ENCODE measurements around the gene ZXDC.

The ZXDC gene

DNA sequence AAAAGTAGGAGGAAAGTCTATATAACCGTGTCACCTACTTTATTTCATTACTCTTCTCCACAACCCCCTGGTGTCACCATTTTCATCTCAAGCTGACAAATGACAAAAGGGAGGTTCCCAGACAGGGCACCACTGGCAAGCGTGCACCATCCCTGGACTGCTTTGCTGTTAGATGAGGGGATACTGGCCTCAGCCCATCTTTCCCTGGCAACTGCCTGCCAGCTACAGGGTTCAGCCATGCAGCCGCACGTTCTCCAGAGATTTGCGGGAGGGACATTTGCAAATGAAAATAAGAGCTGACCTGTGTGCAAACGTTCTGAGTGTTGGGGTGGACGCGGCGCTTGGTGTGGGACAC lies 41.2 kb upstream of the ZXDC start:
- peaks cover 3% of the 10 kb centered on the region for H3K27me3 ChIP-seq (ENCODE audit: control insufficient read depth, insufficient read depth, low read length)
- H3K9me3 ChIP-seq (ENCODE audit: control insufficient read depth, low read length), result no peaks in the 10 kb centered on the region
- no peaks in the 10 kb centered on the region for H3K36me3 ChIP-seq (ENCODE audit: control insufficient read depth, insufficient read depth, low read length)
- H3K9ac ChIP-seq (ENCODE audit: low read length), result no peak overlapping the region
- H3K4me3 ChIP-seq (ENCODE audit: low read length), result no peak overlapping the region
- no peaks in the 10 kb centered on the region for H3K4me1 ChIP-seq (ENCODE audit: control insufficient read depth, insufficient read depth, low read length)

DNA sequence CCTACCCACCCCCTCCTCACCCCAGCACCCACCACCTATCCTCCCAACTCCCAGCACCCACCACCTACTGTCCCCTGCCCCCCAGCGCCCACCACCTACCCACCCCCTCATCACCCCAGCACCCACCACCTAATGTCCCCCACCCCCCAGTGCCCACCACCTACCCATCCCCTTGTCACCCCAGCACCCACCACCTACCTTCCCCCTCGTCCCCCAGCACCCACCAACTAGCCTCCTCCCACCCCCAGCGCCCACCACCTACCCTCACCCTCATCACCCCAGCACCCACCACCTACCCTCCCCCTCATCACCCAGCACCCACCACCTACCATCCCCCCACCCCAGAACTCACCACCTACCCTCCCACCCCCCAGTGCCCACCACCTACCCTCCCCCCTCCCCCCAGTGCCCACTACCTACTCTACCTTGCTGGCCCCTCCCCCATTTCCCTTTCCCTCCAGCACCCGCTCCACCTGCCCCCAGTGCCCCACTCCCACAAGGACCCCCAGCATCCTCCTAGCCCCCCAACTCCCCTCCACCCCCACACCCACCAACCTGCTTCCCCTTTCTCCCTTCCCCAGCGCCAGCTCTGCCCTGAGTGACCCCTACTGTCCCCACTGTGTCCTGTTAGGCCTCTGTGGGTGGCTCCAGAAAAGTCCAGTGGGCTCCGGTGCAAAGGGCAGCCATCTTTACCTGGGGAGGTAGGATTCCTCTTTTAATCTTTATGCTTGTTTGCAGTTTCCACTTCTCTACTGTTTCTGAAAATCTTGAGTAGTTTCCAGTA lies 40.7 kb upstream of the ZXDC start:
- Histone ChIP-seq H3K27me3 (ENCODE audit: control insufficient read depth, insufficient read depth, low read length) (peaks cover 3% of the 10 kb centered on the region), H3K36me3 (ENCODE audit: control insufficient read depth, insufficient read depth, low read length) (no peaks in the 10 kb centered on the region), H3K9me3 (ENCODE audit: control insufficient read depth, low read length) (no peaks in the 10 kb centered on the region), H3K9ac (ENCODE audit: low read length) (no peak overlapping the region), H3K4me1 (ENCODE audit: control insufficient read depth, insufficient read depth, low read length) (no peaks in the 10 kb centered on the region), H3K4me3 (ENCODE audit: low read length) (no peak overlapping the region)

DNA sequence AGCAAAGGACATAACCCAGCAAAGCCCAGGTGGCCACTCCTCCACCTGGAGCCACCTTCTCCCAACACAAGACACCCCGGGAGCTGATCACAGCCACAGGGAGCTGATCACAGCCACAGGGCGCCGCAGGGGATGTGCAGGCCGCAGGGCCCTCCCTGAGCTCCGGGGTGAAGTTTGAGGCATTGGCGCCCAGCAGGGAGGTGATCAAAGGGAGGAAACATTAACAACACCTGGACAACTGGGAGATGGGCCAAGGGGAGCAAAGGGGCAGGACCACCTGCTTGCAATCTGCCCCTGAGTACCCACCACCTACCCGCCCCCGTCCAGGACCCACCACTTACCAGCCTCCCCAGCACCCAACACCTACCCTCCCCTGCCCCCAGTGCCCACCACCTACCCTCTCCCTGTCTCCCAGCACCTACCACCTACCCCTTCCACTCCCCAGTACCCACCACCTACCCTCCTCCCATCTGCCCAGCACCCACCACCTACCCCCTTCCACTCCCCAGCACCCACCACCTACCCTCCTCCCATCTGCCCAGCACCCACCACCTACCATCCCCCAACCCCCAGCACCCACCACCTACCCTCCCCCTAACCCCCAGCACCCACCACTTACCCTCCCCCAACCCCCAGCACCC lies 39.5 kb upstream of the ZXDC start:
- H3K4me3 ChIP-seq (ENCODE audit: low read length), result no peak overlapping the region
- H3K9me3 ChIP-seq (ENCODE audit: control insufficient read depth, low read length), result no peaks in the 10 kb centered on the region
- H3K9ac ChIP-seq (ENCODE audit: low read length), result no peak overlapping the region
- H3K4me1 ChIP-seq (ENCODE audit: control insufficient read depth, insufficient read depth, low read length), result no peaks in the 10 kb centered on the region
- peaks cover 3% of the 10 kb centered on the region for H3K27me3 ChIP-seq (ENCODE audit: control insufficient read depth, insufficient read depth, low read length)
- no peaks in the 10 kb centered on the region for H3K36me3 ChIP-seq (ENCODE audit: control insufficient read depth, insufficient read depth, low read length)

DNA sequence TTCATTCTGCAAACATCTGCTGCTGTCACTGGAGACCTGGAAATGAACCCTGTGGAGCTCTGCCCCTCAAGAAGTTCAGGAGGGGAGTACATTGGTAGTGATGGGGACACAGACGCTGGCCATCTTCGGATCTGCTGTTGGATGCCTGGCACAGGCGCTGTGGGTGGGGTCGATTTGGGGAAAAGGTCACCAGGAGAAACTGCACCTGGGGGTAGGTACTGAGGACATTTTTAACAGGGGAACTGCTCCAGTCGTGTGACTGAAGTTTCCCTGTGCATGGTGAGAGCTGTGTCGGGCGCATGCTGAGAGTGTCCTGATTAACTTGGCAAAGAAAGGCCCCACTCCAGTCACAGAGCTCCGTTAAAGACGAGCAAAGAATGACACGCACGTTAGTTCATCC lies 38.5 kb upstream of the ZXDC start:
- Histone ChIP-seq H3K27me3 (ENCODE audit: control insufficient read depth, insufficient read depth, low read length) (no peaks in the 10 kb centered on the region), H3K9ac (ENCODE audit: low read length) (no peak overlapping the region), H3K4me3 (ENCODE audit: low read length) (no peak overlapping the region), H3K4me1 (ENCODE audit: control insufficient read depth, insufficient read depth, low read length) (no peaks in the 10 kb centered on the region), H3K9me3 (ENCODE audit: control insufficient read depth, low read length) (no peaks in the 10 kb centered on the region), H3K36me3 (ENCODE audit: control insufficient read depth, insufficient read depth, low read length) (no peaks in the 10 kb centered on the region)

DNA sequence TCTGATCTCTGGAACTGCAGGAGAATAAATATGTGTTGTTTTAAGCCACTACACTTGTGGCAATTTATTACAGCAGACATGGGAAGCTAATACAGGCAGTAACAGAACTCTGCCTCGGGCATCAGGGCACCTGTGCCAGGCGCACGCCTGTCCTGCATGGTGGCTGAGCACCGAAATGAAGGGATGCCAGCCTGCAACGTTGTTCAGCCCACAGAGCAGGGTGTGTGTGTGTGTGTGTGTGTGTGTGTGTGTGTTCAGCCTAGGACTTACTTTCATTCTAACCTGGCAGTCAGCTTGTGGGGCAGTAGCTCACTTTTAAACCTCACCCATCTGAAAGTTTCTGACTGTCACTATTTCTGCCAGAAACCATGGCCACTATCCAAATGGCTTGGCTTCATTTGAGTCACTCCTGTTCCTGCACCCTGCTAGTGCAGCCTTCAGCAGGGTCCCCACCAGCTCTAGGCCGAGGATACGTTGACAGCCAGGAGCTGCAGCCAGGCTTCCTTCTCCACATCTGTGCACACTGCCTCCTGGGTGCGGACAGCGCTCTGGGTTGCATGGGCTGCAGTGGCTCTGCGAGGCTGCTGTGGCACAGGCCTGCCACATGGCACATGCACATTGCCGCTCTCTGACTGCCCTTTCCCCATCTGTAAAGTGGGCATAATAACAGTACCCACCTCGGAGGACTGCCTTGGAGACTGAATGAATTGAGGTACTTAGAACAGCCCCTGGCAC lies 37.4 kb upstream of the ZXDC start:
- no peaks in the 10 kb centered on the region for H3K36me3 ChIP-seq (ENCODE audit: control insufficient read depth, insufficient read depth, low read length)
- no peaks in the 10 kb centered on the region for H3K4me1 ChIP-seq (ENCODE audit: control insufficient read depth, insufficient read depth, low read length)
- H3K27me3 ChIP-seq (ENCODE audit: control insufficient read depth, insufficient read depth, low read length), result no peaks in the 10 kb centered on the region
- H3K4me3 ChIP-seq (ENCODE audit: low read length), result no peak overlapping the region
- no peaks in the 10 kb centered on the region for H3K9me3 ChIP-seq (ENCODE audit: control insufficient read depth, low read length)
- H3K9ac ChIP-seq (ENCODE audit: low read length), result no peak overlapping the region

DNA sequence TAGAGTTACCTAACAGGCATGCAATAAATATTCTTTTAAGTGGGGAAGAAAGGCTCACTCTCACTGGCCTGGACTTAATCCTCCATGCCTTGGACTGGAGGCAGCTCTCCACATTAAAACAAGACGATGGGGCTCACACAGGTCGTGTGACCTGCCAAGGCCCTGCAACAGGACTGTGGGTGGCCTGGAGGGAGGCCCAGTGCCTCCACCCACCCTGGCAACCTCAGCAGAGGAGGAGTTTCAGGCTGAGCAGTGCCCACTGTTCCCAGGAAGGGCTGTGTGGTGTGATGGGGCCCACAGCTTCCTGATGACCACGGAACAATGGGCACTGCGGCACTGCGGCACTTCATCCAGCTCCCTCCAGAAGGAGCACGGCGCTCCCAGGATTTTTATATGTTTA lies 36.3 kb upstream of the ZXDC start:
- no peaks in the 10 kb centered on the region for H3K9me3 ChIP-seq (ENCODE audit: control insufficient read depth, low read length)
- H3K9ac ChIP-seq (ENCODE audit: low read length), result no peak overlapping the region
- no peak overlapping the region for H3K4me3 ChIP-seq (ENCODE audit: low read length)
- no peaks in the 10 kb centered on the region for H3K4me1 ChIP-seq (ENCODE audit: control insufficient read depth, insufficient read depth, low read length)
- no peaks in the 10 kb centered on the region for H3K36me3 ChIP-seq (ENCODE audit: control insufficient read depth, insufficient read depth, low read length)
- H3K27me3 ChIP-seq (ENCODE audit: control insufficient read depth, insufficient read depth, low read length), result no peaks in the 10 kb centered on the region

DNA sequence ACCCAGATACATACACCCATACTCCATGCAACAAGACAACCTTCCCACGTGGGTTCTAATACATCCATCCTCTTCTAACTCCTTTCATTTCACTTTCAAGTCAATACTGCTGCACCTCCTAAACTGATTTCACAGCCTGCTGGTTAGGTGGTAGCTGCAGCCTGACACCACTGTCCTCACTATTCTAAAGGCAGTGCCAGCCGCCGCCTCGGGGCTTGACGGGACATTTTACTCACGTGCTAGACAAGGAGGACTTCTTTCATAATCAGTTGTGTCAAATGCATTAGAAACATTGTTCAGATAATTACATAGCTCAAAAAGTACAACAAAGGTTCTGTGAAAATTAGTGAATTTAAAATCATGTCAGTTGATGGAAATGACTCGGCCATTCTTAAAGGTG lies 35.6 kb upstream of the ZXDC start:
- Histone ChIP-seq H3K9ac (ENCODE audit: low read length) (no peak overlapping the region), H3K4me1 (ENCODE audit: control insufficient read depth, insufficient read depth, low read length) (no peaks in the 10 kb centered on the region), H3K36me3 (ENCODE audit: control insufficient read depth, insufficient read depth, low read length) (no peaks in the 10 kb centered on the region), H3K27me3 (ENCODE audit: control insufficient read depth, insufficient read depth, low read length) (no peaks in the 10 kb centered on the region), H3K4me3 (ENCODE audit: low read length) (no peak overlapping the region), H3K9me3 (ENCODE audit: control insufficient read depth, low read length) (no peaks in the 10 kb centered on the region)

DNA sequence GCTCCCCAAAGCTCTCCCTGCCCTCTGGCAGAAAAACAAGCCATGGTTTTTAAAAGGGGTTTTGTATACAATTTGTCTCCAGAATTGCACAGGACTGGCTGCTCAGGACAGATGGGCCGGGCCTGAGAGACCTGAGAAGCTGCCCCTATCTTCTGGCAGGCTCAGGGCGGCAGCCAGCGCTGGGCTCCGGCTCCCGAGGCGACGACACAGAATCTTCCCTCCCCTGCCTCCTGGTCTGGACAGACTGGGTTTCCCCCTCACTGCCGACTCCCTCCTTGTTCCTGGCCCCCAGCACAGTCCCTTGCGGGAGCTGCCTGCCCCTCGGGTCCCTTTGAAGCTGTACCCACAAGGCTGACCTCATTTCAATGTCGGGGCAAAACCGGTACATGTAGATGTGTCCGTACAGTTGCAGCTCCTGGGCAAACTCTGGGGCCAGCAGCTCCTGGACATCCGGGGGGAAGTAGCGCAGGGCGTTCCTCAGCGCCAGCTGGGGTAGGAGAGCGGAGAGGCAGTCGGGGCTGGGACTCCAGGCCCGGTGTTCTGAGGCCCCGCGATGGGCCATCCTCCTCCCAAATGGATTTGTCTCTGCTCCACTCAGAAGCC lies 34.7 kb upstream of the ZXDC start:
- Histone ChIP-seq H3K36me3 (ENCODE audit: control insufficient read depth, insufficient read depth, low read length) (no peaks in the 10 kb centered on the region), H3K27me3 (ENCODE audit: control insufficient read depth, insufficient read depth, low read length) (no peaks in the 10 kb centered on the region), H3K9me3 (ENCODE audit: control insufficient read depth, low read length) (no peaks in the 10 kb centered on the region), H3K9ac (ENCODE audit: low read length) (no peak overlapping the region), H3K4me1 (ENCODE audit: control insufficient read depth, insufficient read depth, low read length) (no peaks in the 10 kb centered on the region), H3K4me3 (ENCODE audit: low read length) (no peak overlapping the region)

DNA sequence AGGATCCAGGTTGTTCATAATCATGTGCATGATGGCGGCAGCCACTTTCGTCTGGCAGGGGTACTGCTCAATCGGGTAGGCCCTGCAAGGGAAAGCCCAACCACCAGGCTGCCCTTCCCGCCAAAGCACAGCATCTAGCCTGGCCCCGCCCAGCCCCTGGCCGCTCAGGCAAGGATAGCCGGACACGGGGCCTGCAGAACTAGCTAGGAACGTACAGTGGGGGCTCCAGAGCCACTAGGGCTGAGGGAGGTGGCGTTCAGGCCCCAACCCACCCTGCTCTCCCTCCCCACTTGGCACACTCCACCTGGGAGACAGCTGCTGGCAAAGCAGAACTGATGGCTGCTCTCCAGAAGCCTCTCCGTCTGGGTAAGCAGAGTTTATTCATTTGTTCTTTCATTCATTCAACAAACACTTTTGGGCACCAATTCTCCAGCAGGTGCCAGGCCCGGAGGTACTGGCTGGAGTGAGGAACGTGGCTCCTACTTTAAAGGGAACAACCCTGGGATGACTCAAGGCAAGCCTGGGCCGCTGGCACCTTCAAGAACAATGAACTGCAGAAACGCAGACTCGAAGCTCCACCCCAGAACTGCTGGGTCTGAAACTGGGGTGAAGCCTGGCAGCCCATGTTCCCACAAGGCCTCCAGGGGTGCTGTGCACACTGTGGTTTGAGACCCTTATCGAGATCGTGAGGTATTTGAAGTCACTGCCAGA lies 34.1 kb upstream of the ZXDC start:
- Histone ChIP-seq H3K27me3 (ENCODE audit: control insufficient read depth, insufficient read depth, low read length) (no peaks in the 10 kb centered on the region), H3K36me3 (ENCODE audit: control insufficient read depth, insufficient read depth, low read length) (no peaks in the 10 kb centered on the region), H3K9ac (ENCODE audit: low read length) (no peak overlapping the region), H3K4me1 (ENCODE audit: control insufficient read depth, insufficient read depth, low read length) (no peaks in the 10 kb centered on the region), H3K4me3 (ENCODE audit: low read length) (no peak overlapping the region), H3K9me3 (ENCODE audit: control insufficient read depth, low read length) (no peaks in the 10 kb centered on the region)

DNA sequence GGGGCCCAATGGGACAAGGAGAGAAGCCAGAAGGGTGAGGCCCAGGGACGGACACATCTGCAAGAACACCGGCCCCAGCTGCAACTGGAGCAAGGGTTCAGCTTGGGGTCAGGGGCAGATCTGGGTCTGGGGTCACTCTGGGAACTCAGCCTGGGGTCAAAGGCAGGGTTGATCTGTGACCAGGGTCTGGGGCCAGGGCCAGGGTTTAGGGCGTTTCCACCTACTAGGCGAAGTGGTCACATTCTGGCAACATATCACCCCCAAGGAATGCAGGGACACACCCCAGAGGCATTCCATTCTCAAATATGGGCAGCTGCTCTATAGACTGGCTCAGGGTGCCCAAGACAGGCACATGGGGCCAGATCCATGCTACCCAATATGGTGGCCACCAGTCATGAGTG lies 32.9 kb upstream of the ZXDC start:
- no peaks in the 10 kb centered on the region for H3K27me3 ChIP-seq (ENCODE audit: control insufficient read depth, insufficient read depth, low read length)
- H3K4me3 ChIP-seq (ENCODE audit: low read length), result no peak overlapping the region
- H3K9me3 ChIP-seq (ENCODE audit: control insufficient read depth, low read length), result no peaks in the 10 kb centered on the region
- H3K9ac ChIP-seq (ENCODE audit: low read length), result no peak overlapping the region
- H3K36me3 ChIP-seq (ENCODE audit: control insufficient read depth, insufficient read depth, low read length), result no peaks in the 10 kb centered on the region
- no peaks in the 10 kb centered on the region for H3K4me1 ChIP-seq (ENCODE audit: control insufficient read depth, insufficient read depth, low read length)

DNA sequence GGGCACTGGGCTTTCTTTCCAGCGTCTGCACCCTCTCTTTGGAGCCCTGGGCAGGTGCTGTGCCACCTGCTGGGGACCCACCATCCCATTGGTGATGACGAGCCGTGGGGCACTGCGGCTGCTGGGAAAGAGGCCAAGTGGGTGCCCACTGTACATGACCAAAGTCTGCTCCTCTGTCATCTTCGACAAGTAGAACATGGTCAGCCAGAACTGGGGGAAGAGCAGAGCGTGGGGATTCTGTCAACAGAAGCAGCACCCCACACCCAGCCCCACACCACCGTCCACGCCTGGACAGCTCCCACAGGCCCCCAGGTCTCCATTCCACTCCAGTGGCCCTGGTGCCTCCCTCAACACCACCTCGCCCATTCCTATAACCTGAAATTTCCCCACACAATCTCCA lies 32.2 kb upstream of the ZXDC start:
- no peak overlapping the region for H3K4me3 ChIP-seq (ENCODE audit: low read length)
- no peaks in the 10 kb centered on the region for H3K36me3 ChIP-seq (ENCODE audit: control insufficient read depth, insufficient read depth, low read length)
- no peaks in the 10 kb centered on the region for H3K4me1 ChIP-seq (ENCODE audit: control insufficient read depth, insufficient read depth, low read length)
- no peak overlapping the region for H3K9ac ChIP-seq (ENCODE audit: low read length)
- no peaks in the 10 kb centered on the region for H3K9me3 ChIP-seq (ENCODE audit: control insufficient read depth, low read length)
- no peaks in the 10 kb centered on the region for H3K27me3 ChIP-seq (ENCODE audit: control insufficient read depth, insufficient read depth, low read length)

Data from mucosa of stomach (tissue), 1 donor.